Keratinocyte (primary cell): Measurements from ENCODE around the gene WDR82. TPM values are rescaled to one million over a fixed set of nuclear protein-coding genes. Genes with fewer than 3 reads are reported as not detected.

Source experiments
- DNase-seq: peaks from one replicate; pipeline ENCODE4 v3.0.0-alpha.2; 2011; ENCODE audit warnings: low read depth, missing footprints, low spot score
- FAIRE-seq: peaks from 2 replicates; lab custom pipeline; 2011; peaks lifted over from hg19 to GRCh38; lab: Jason Lieb, UNC
- H2AFZ ChIP-seq: 2 replicates; pipeline ENCODE4 v1.6.0; 2012; ENCODE audit warnings: low read length, control low read depth, inconsistent platforms; ENCODE audit not compliant: control insufficient read depth
- H3K27ac ChIP-seq: 2 replicates; pipeline ENCODE4 v1.5.1; 2011; ENCODE audit warnings: low read length; ENCODE audit not compliant: control insufficient read depth, insufficient read depth
- H3K27me3 ChIP-seq: 3 replicates; pipeline ENCODE4 v1.6.0; 2011; ENCODE audit warnings: low read length; ENCODE audit not compliant: control insufficient read depth, insufficient read depth; ENCODE audit errors: extremely low read depth
- H3K36me3 ChIP-seq, 2 experiments: 2 replicates in 1 of 2; 3 replicates in 1 of 2; pipeline ENCODE4 v1.5.1; 2011; ENCODE audit warnings: low read length in 2 of 2, mild to moderate bottlenecking in 1 of 2; ENCODE audit not compliant: control insufficient read depth in 2 of 2, insufficient read depth in 2 of 2; ENCODE audit errors: extremely low read depth in 1 of 2
- H3K4me1 ChIP-seq: 3 replicates; pipeline ENCODE4 v1.5.1; 2011; ENCODE audit warnings: low read length; ENCODE audit not compliant: control insufficient read depth, insufficient read depth; ENCODE audit errors: extremely low read depth
- H3K4me2 ChIP-seq: 3 replicates; pipeline ENCODE4 v1.6.0; 2011; ENCODE audit warnings: low read depth, low read length; ENCODE audit not compliant: control insufficient read depth, insufficient read depth; ENCODE audit errors: extremely low read depth
- H3K4me3 ChIP-seq, 3 experiments: fragments of 200-600 bp in 1 of 3; sonication (generic) in 1 of 3; 2 replicates in 2 of 3; 3 replicates in 1 of 3; pipeline ENCODE4 v1.5.1; 2011 to 2016; ENCODE audit warnings: low read length in 3 of 3, mild to moderate bottlenecking in 3 of 3, control low read depth in 2 of 3, inconsistent platforms in 1 of 3, low read depth in 1 of 3, mixed read lengths in 1 of 3, mixed run types in 1 of 3, moderate library complexity in 1 of 3; ENCODE audit not compliant: control insufficient read depth in 2 of 3, insufficient read depth in 2 of 3; ENCODE audit errors: extremely low read depth in 1 of 3
- H3K79me2 ChIP-seq: 2 replicates; pipeline ENCODE4 v1.6.0; 2012; ENCODE audit warnings: low read length; ENCODE audit not compliant: control insufficient read depth, insufficient read depth
- H3K9ac ChIP-seq: 3 replicates; pipeline ENCODE4 v1.6.0; 2011; ENCODE audit warnings: low read length; ENCODE audit not compliant: control insufficient read depth, insufficient read depth; ENCODE audit errors: extremely low read depth
- H3K9me1 ChIP-seq: 3 replicates; pipeline ENCODE4 v1.6.0; 2011; ENCODE audit warnings: low read length; ENCODE audit not compliant: control insufficient read depth, insufficient read depth; ENCODE audit errors: extremely low read depth
- H3K9me3 ChIP-seq: 2 replicates; pipeline ENCODE4 v1.5.1; 2012; ENCODE audit warnings: low read depth, low read length; ENCODE audit not compliant: control insufficient read depth
- H4K20me1 ChIP-seq: 3 replicates; pipeline ENCODE4 v1.6.0; 2011; ENCODE audit warnings: low read length; ENCODE audit not compliant: control insufficient read depth, insufficient read depth; ENCODE audit errors: extremely low read depth
- EZH2 ChIP-seq: IDR thresholded peaks from one replicate; pipeline ENCODE4 v1.6.1; 2012; ENCODE audit warnings: inconsistent platforms, mild to moderate bottlenecking, low read length, moderate library complexity
- dilution Hi-C: fragments of 300-500 bp; cut with MboI; formaldehyde crosslinking; loops from one replicate; pipeline ENCODE4 v1.7.0; 2020; ENCODE audit warnings: low sequenced_read_pairs; ENCODE audit not compliant: extremely low pct_ligation_motif_present
- polyA plus RNA-seq, 5 experiments: library from polyadenylated mRNA; depleted of rRNA in 3 of 5; stranded (reverse) in 3 of 5; stranded (forward) in 1 of 5; unstranded in 1 of 5; fragments of >200 nt; gene quantifications; 1 replicate in 1 of 5; 2 replicates in 3 of 5; 3 replicates in 1 of 5; pipeline versions ENCODE4 v1.2.1 to v1.2.3, GENCODE V29; 2011 to 2012; ENCODE audit warnings: missing spikeins in 2 of 5, low read depth in 1 of 5, low replicate concordance in 1 of 5
- TF ChIP-seq, protein P1 (sequence below), 3 experiments: IDR thresholded peaks in 1 of 3; conservative IDR thresholded peaks in 1 of 3; optimal IDR thresholded peaks in 1 of 3; 2 replicates in 2 of 3; 3 replicates in 1 of 3; pipeline versions ENCODE3 to v1.5.1; 2011; ENCODE audit warnings: low read length in 3 of 3, mild to moderate bottlenecking in 3 of 3, moderate library complexity in 2 of 3, control low read depth in 1 of 3, inconsistent platforms in 1 of 3; ENCODE audit not compliant: insufficient read depth in 2 of 3; ENCODE audit errors: extremely low read depth in 1 of 3

The WDR82 gene
- polyA plus RNA-seq, 1 donor (not counting 4 experiments of a cell fraction or from before 2014, with no cell fraction given): 75.1 TPM

DNA sequence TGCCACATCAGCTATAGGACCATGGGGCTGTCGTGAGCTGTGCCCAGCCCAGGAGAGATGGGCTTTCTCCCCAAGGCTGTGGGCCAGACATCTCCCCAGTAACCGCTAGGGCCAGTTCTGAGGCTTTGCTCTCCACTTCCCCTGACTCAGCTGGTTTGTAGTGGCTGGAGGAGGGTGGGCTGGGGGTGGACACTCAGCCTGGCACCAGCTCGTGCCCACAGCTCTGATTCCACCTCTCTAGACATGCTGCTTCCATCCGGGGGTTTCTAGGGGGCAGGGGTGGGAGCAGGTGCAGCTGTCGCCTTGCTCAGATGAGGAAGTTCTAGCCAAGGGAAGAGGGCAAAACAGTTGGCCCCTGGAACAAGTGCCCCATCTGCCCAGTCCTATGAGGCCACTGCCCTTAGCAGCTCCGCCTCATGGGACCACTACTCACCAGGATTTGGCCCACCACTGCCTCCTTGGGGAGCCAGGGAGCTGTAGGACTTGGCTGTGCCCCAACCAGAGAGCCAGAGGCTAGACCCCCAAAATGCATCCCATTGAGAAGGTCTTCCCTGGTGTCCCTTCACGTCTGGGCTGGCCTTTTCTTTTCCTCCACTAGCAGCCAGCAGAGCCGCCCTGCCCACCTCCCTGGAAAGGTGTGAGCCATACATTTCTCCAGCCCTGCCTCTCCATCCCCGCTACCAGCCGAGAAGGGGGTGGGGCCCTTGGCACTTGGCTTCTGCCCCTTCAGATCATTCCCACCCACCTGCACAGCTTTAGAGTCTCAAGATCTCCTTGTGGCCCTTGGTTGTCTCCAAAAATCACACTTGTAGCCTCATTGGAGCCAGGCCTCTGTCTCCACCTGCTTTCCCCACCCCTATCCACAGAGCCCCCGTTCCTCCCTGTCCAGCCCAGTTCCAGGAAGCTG is 19.0 kb upstream of the WDR82 start:
- dilution Hi-C loops: no loop called here
- no peak overlapping the region for H3K27ac ChIP-seq
- TF ChIP-seq, protein P1, sequence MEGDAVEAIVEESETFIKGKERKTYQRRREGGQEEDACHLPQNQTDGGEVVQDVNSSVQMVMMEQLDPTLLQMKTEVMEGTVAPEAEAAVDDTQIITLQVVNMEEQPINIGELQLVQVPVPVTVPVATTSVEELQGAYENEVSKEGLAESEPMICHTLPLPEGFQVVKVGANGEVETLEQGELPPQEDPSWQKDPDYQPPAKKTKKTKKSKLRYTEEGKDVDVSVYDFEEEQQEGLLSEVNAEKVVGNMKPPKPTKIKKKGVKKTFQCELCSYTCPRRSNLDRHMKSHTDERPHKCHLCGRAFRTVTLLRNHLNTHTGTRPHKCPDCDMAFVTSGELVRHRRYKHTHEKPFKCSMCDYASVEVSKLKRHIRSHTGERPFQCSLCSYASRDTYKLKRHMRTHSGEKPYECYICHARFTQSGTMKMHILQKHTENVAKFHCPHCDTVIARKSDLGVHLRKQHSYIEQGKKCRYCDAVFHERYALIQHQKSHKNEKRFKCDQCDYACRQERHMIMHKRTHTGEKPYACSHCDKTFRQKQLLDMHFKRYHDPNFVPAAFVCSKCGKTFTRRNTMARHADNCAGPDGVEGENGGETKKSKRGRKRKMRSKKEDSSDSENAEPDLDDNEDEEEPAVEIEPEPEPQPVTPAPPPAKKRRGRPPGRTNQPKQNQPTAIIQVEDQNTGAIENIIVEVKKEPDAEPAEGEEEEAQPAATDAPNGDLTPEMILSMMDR (optimal IDR thresholded peaks at IDR 0.05 in 1 of 3, IDR thresholded peaks at IDR 0.05 in 1 of 3, conservative IDR thresholded peaks at IDR 0.05 in 1 of 3; ENCODE audit: extremely low read depth in 1 of 3, insufficient read depth in 2 of 3, low read length in 3 of 3): no peak
- TF ChIP-seq EZH2: no peak
- peaks cover 3 to 4% of the 10 kb centered on the region in 2 experiments for H3K36me3 ChIP-seq
- H3K9me3 ChIP-seq: no peaks in the 10 kb centered on the region
- no peak for FAIRE-seq
- H3K9ac ChIP-seq: no peak overlapping the region
- H4K20me1 ChIP-seq: no peaks in the 10 kb centered on the region
- H3K79me2 ChIP-seq: no peaks in the 10 kb centered on the region
- DNase-seq: no peak
- no peak overlapping the region for H3K4me3 ChIP-seq
- H3K4me1 ChIP-seq: peaks cover 10% of the 10 kb centered on the region
- H3K4me2 ChIP-seq: no peak overlapping the region
- H3K27me3 ChIP-seq: no peaks in the 10 kb centered on the region
- no peaks in the 10 kb centered on the region for H3K9me1 ChIP-seq
- H2AFZ ChIP-seq: no peak overlapping the region

GRCh38 chr3:52295671-52296208 is 17.3 kb upstream of the WDR82 start:
- TF ChIP-seq EZH2: no peak
- TF ChIP-seq, protein P1 (optimal IDR thresholded peaks at IDR 0.05 in 1 of 3, IDR thresholded peaks at IDR 0.05 in 1 of 3, conservative IDR thresholded peaks at IDR 0.05 in 1 of 3; ENCODE audit: extremely low read depth in 1 of 3, insufficient read depth in 2 of 3, low read length in 3 of 3): no peak
- H2AFZ ChIP-seq: no peak overlapping the region
- FAIRE-seq: no peak
- peaks cover 8% of the 10 kb centered on the region for H3K4me1 ChIP-seq
- no peak for DNase-seq
- H3K9me1 ChIP-seq: no peaks in the 10 kb centered on the region
- H4K20me1 ChIP-seq: no peaks in the 10 kb centered on the region
- no peak overlapping the region for H3K4me2 ChIP-seq
- H3K9ac ChIP-seq: no peak overlapping the region
- no peaks in the 10 kb centered on the region for H3K9me3 ChIP-seq
- H3K27ac ChIP-seq: no peak overlapping the region
- dilution Hi-C loops: no loop called here
- no peaks in the 10 kb centered on the region for H3K27me3 ChIP-seq
- no peak overlapping the region for H3K4me3 ChIP-seq
- H3K79me2 ChIP-seq: no peaks in the 10 kb centered on the region
- peaks cover 5 to 9% of the 10 kb centered on the region in 2 experiments for H3K36me3 ChIP-seq
